Stimulated activated effector memory CD8-positive, alpha-beta T cell treated with anti-CD3 and anti-CD28 coated beads, Interleukin-12 subunit alpha, Interleukin-12 subunit beta, amount 100 ng/mL, for 72 hours (primary cell): ENCODE data around the gene RNF215.

Experiments
- ATAC-seq: fragments of 150-1000 bp; cut with Tn5 transposase; 2 replicates; pipeline ENCODE4 v1.10.0; 2021
- DNase-seq, 2 donors: peaks; one replicate each; pipeline ENCODE4 v3.0.0; 2021 to 2022; ENCODE audit warnings: low spot score in 2 of 2
- H3K27ac Mint-ChIP-seq: one replicate; pipeline ENCODE4 v1.8.0; 2022; ENCODE audit warnings: mild to moderate bottlenecking, mixed read lengths
- H3K36me3 Mint-ChIP-seq: one replicate; pipeline ENCODE4 v1.8.0; 2022; ENCODE audit warnings: mild to moderate bottlenecking, mixed read lengths
- H3K4me1 Mint-ChIP-seq: one replicate; pipeline ENCODE4 v1.8.0; 2022; ENCODE audit warnings: mixed read lengths
- H3K4me3 Mint-ChIP-seq: one replicate; pipeline ENCODE4 v1.8.0; 2022; ENCODE audit warnings: mild to moderate bottlenecking, mixed read lengths
- H3K9me3 Mint-ChIP-seq: one replicate; pipeline ENCODE4 v1.8.0; 2022; ENCODE audit warnings: mixed read lengths

Gene RNF215

GRCh38 chr22:30365891-30366290 lies 21.3 kb downstream of the RNF215 start:
- H3K9me3 Mint-ChIP-seq: no peaks in the 10 kb centered on the region

GRCh38 chr22:30362651-30363281 lies 24.4 kb downstream of the RNF215 start:
- no peak for ATAC-seq
- no peak for DNase-seq
- peaks cover 5% of the 10 kb centered on the region for H3K4me1 Mint-ChIP-seq
- H3K9me3 Mint-ChIP-seq: no peaks in the 10 kb centered on the region
- peaks cover 10% of the 10 kb centered on the region for H3K36me3 Mint-ChIP-seq
- peak overlapping the region; percentile 21 for H3K27ac Mint-ChIP-seq
- no peak overlapping the region for H3K4me3 Mint-ChIP-seq

More at GRCh38 chr22:30365891-30366290, 21.3 kb downstream of the RNF215 start:
- H3K36me3 Mint-ChIP-seq: peaks cover 5% of the 10 kb centered on the region
- ATAC-seq (no peak), DNase-seq (no peak)
- no peaks in the 10 kb centered on the region for H3K4me1 Mint-ChIP-seq
- H3K27ac Mint-ChIP-seq: no peak overlapping the region
- H3K4me3 Mint-ChIP-seq: no peak overlapping the region

GRCh38 chr22:30361916-30362650 lies 25.1 kb downstream of the RNF215 start:
- Mint-ChIP-seq H3K4me3 (no peak overlapping the region), H3K36me3 (peaks cover 10% of the 10 kb centered on the region), H3K9me3 (no peaks in the 10 kb centered on the region), H3K27ac (peak overlapping the region; percentile 21), H3K4me1 (peaks cover 11% of the 10 kb centered on the region)
- DNase-seq (no peak), ATAC-seq (no peak)

GRCh38 chr22:30358541-30358940 lies 28.7 kb downstream of the RNF215 start:
- Mint-ChIP-seq H3K27ac (peak overlapping the region; percentile 95), H3K9me3 (no peaks in the 10 kb centered on the region), H3K4me1 (peaks cover 40% of the 10 kb centered on the region), H3K4me3 (no peak overlapping the region), H3K36me3 (peaks cover 38% of the 10 kb centered on the region)
- DNase-seq (no peak), ATAC-seq (no peak)

GRCh38 chr22:30357650-30358215 lies 29.5 kb downstream of the RNF215 start:
- Mint-ChIP-seq H3K36me3 (peaks cover 43% of the 10 kb centered on the region), H3K27ac (peak overlapping the region; percentile 95), H3K4me3 (peak overlapping the region; percentile 94), H3K4me1 (peaks cover 42% of the 10 kb centered on the region), H3K9me3 (no peaks in the 10 kb centered on the region)
- ATAC-seq (no peak), DNase-seq (no peak)

GRCh38 chr22:30357236-30357570 lies 30.0 kb downstream of the RNF215 start:
- Mint-ChIP-seq H3K9me3 (no peaks in the 10 kb centered on the region), H3K27ac (peak overlapping the region; percentile 95), H3K4me3 (peak overlapping the region; percentile 94), H3K36me3 (peaks cover 47% of the 10 kb centered on the region), H3K4me1 (peaks cover 47% of the 10 kb centered on the region)
- DNase-seq (no peak), ATAC-seq (no peak)

GRCh38 chr22:30356449-30357235 lies 30.6 kb downstream of the RNF215 start, which contains the start of the genes CCDC157 and SF3A1:
TSS of gene CCDC157 (plus strand) at chr22:30357007. CDS start at chr22:30366001, 8,994 bp downstream.
TSS of gene SF3A1 (minus strand) at chr22:30356894. CDS start at chr22:30356792, 102 bp downstream.
- ATAC-seq: peak; percentile 94
- H3K9me3 Mint-ChIP-seq: no peaks in the 10 kb centered on the region
- H3K36me3 Mint-ChIP-seq: peaks cover 49% of the 10 kb centered on the region
- DNase-seq: peak; percentile 84 to 92
- H3K27ac Mint-ChIP-seq: peak within 1 kb of the TSS; percentile 95
- peaks cover 52% of the 10 kb centered on the region for H3K4me1 Mint-ChIP-seq
- peak within 1 kb of the TSS; percentile 94 for H3K4me3 Mint-ChIP-seq

- H3K9me3 Mint-ChIP-seq: no peaks in the 10 kb centered on the region
- no peak for ATAC-seq
- peaks cover 66% of the 10 kb centered on the region for H3K4me1 Mint-ChIP-seq
- H3K27ac Mint-ChIP-seq: peak overlapping the region; percentile 72
- H3K4me3 Mint-ChIP-seq: peak overlapping the region; percentile 94
- DNase-seq: no peak
- peaks cover 69% of the 10 kb centered on the region for H3K36me3 Mint-ChIP-seq
These were observed 32.6 kb downstream of the RNF215 start for GRCh38 chr22:30354644-30355043.

GRCh38 chr22:30351226-30351625 lies 36.0 kb downstream of the RNF215 start:
- ATAC-seq (no peak), DNase-seq (no peak)
- Mint-ChIP-seq H3K9me3 (no peaks in the 10 kb centered on the region), H3K4me1 (peaks cover 73% of the 10 kb centered on the region), H3K4me3 (no peak overlapping the region), H3K36me3 (peaks cover 94% of the 10 kb centered on the region), H3K27ac (peak overlapping the region; percentile 68)

GRCh38 chr22:30348809-30349208 lies 38.4 kb downstream of the RNF215 start:
- peak overlapping the region; percentile 84 for H3K27ac Mint-ChIP-seq
- H3K9me3 Mint-ChIP-seq: no peaks in the 10 kb centered on the region
- peaks cover 64% of the 10 kb centered on the region for H3K4me1 Mint-ChIP-seq
- peaks cover 97% of the 10 kb centered on the region for H3K36me3 Mint-ChIP-seq
- ATAC-seq (no peak), DNase-seq (no peak)
- H3K4me3 Mint-ChIP-seq: peak overlapping the region; percentile 52

GRCh38 chr22:30348404-30348803 lies 38.8 kb downstream of the RNF215 start:
- DNase-seq: no peak
- no peak for ATAC-seq
- Mint-ChIP-seq H3K4me1 (peaks cover 60% of the 10 kb centered on the region), H3K9me3 (no peaks in the 10 kb centered on the region), H3K27ac (peak overlapping the region; percentile 84), H3K4me3 (peak overlapping the region; percentile 52), H3K36me3 (peaks cover 97% of the 10 kb centered on the region)

GRCh38 chr22:30347255-30347892 lies 39.8 kb downstream of the RNF215 start:
- Mint-ChIP-seq H3K4me3 (peak overlapping the region; percentile 52), H3K27ac (peak overlapping the region; percentile 62), H3K9me3 (no peaks in the 10 kb centered on the region), H3K36me3 (peaks cover 100% of the 10 kb centered on the region), H3K4me1 (peaks cover 56% of the 10 kb centered on the region)
- DNase-seq (no peak), ATAC-seq (peak; percentile 83)

- DNase-seq (no peak), ATAC-seq (peak; percentile 61)
- Mint-ChIP-seq H3K9me3 (no peaks in the 10 kb centered on the region), H3K27ac (peak overlapping the region; percentile 67), H3K4me3 (no peak overlapping the region), H3K36me3 (peaks cover 100% of the 10 kb centered on the region), H3K4me1 (peaks cover 36% of the 10 kb centered on the region)
These were observed 42.6 kb downstream of the RNF215 start for GRCh38 chr22:30344447-30345200.
